ENCODE results near the gene PCED1A. TPM values are rescaled to one million over a fixed set of nuclear protein-coding genes. Genes with fewer than 3 reads are reported as not detected.

Gene PCED1A
- total and polyA plus RNA-seq, 2 of the 8 experiments (the other 6 are each of a cell fraction or from before 2014, with no cell fraction given) = 13.4 to 18.9 TPM

DNA sequence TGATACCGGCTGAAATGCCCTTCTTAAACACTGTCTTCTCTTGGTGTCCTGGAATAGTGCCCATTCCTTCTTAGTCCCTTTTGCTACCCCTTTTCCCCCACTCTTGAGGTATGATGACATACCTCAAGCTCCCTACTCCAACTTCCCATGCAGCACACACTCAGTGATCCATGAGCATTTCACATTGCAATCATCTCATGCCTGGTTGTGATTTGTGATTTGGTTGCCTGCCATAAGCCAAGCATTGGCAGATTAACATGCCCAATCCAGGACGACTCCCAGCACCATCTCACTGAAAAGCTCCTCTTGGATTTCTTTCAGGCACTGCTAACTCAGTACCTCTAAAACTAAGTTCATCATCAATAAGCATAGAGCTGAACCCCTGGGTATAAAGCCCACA, 18.1 kb upstream of the PCED1A start:
- Histone ChIP-seq H3K27me3 (replicated peaks in 1 of 4; ENCODE audit: control insufficient read depth in 3 of 4, extremely low read depth in 1 of 4, insufficient read depth in 3 of 4, low read length in 3 of 4) (no peaks in the 10 kb centered on the region), H3K23ac (ENCODE audit: insufficient read length) (no peak overlapping the region), H3K9me3 (ENCODE audit: insufficient read depth in 2 of 2, low read depth in 1 of 2, low read length in 1 of 2) (no peaks in the 10 kb centered on the region), H3K14ac (ENCODE audit: insufficient read length) (no peak overlapping the region), H2BK20ac (ENCODE audit: low read length) (no peak overlapping the region), H3K4me3 (ENCODE audit: extremely low read depth in 1 of 4, insufficient read depth in 2 of 4, low read depth in 3 of 4, low read length in 4 of 4) (no peak overlapping the region), H3K79me1 (ENCODE audit: low read depth, low read length) (no peaks in the 10 kb centered on the region), H3K4me2 (ENCODE audit: insufficient read depth in 1 of 2, low read depth in 2 of 2, low read length in 2 of 2) (no peak overlapping the region), H3K4ac (replicated peaks; ENCODE audit: insufficient read length, low read depth, low read length) (no peak overlapping the region), H2AK5ac (ENCODE audit: low read depth, low read length) (no peak overlapping the region), H4K8ac (ENCODE audit: extremely low read depth, insufficient read depth, low read length) (no peak overlapping the region), H2BK15ac (ENCODE audit: low read length) (no peak overlapping the region), H3K23me2 (ENCODE audit: low read depth, low read length) (no peaks in the 10 kb centered on the region), H4K20me1 (replicated peaks in 1 of 2; ENCODE audit: control insufficient read depth in 1 of 2, insufficient read depth in 2 of 2, low read length in 2 of 2) (no peaks in the 10 kb centered on the region), H2AFZ (ENCODE audit: low read length) (no peak overlapping the region), H3K56ac (replicated peaks; ENCODE audit: insufficient read length, low read depth, low read length) (no peak overlapping the region), H3K4me1 (replicated peaks in 1 of 4; ENCODE audit: control insufficient read depth in 3 of 4, insufficient read depth in 4 of 4, low read length in 3 of 4) (no peaks in the 10 kb centered on the region), H3K79me2 (ENCODE audit: control insufficient read depth in 1 of 2, insufficient read depth in 2 of 2, low read length in 2 of 2) (no peaks in the 10 kb centered on the region), H4K5ac (ENCODE audit: insufficient read length, low read depth, low read length) (no peak overlapping the region), H2BK12ac (ENCODE audit: low read depth, low read length) (no peak overlapping the region), H3K36me3 (ENCODE audit: control insufficient read depth in 2 of 4, insufficient read depth in 4 of 4, low read length in 3 of 4) (no peaks in the 10 kb centered on the region; a peak in 1 of 8 replicates), H2BK120ac (replicated peaks; ENCODE audit: low read depth, low read length) (no peak overlapping the region), H3K9ac (replicated peaks in 1 of 4; ENCODE audit: extremely low read depth in 1 of 4, low read depth in 3 of 4, low read length in 3 of 4) (no peak overlapping the region), H2BK5ac (ENCODE audit: low read depth, low read length) (no peak overlapping the region), H3K27ac (ENCODE audit: low read depth, low read length) (no peak overlapping the region), H3K18ac (ENCODE audit: extremely low read depth, low read length) (no peak overlapping the region), H4K91ac (replicated peaks; ENCODE audit: insufficient read length, low read length) (no peak overlapping the region)
- FAIRE-seq (no peak), DNase-seq (ENCODE audit: low read depth in 1 of 2, low spot score in 2 of 2) (no peak)
- CTCF ChIA-PET (ENCODE audit: partially characterized antibody) = interaction anchor here (0.5 to 1.4 kb wide), 4 partner anchors 66 to 137 kb away, joined by 3 to 4 read pairs (median 3); no protein-coding TSS in a partner anchor
- POLR2A ChIA-PET (ENCODE audit: partially characterized antibody) = interaction anchor here (1.8 kb wide), 1 partner anchor 14 kb away, joined by 4 read pairs; the partner anchor contains the start of gene PTPRA
- WGBS, 2 experiments (ENCODE audit: extremely low coverage in 1 of 2, insufficient coverage in 1 of 2, insufficient read length in 1 of 2, insufficient replicate concordance in 2 of 2, low coverage in 1 of 2, low lambda C conversion rate in 2 of 2, missing lambda C conversion rate in 1 of 2) = 92% methylated on average over 2 of the region's 2 CpGs; no CpG with 5 or more reads in 1 of the 2 experiments
- TF ChIP-seq MAFK (IDR thresholded peaks at IDR 0.05; ENCODE audit: low read depth, low read length) (no peak), BRCA1 (IDR thresholded peaks at IDR 0.05; ENCODE audit: low read depth, low read length) (no peak), POU5F1 (IDR thresholded peaks at IDR 0.05; ENCODE audit: low read depth, low read length) (no peak), CBX5 (IDR thresholded peaks at IDR 0.05; ENCODE audit: low read depth, low read length) (no peak), SIN3A (conservative IDR thresholded peaks at IDR 0.05 in 1 of 2, IDR thresholded peaks at IDR 0.05 in 1 of 2; ENCODE audit: low read depth in 1 of 2, low read length in 2 of 2) (no peak), SRF (IDR thresholded peaks at IDR 0.05; ENCODE audit: low read depth, low read length) (no peak), EP300 (IDR thresholded peaks at IDR 0.05; ENCODE audit: borderline replicate concordance in 1 of 2, low read depth in 2 of 2, low read length in 2 of 2) (no peak)
- TF ChIP-seq, protein P1, sequence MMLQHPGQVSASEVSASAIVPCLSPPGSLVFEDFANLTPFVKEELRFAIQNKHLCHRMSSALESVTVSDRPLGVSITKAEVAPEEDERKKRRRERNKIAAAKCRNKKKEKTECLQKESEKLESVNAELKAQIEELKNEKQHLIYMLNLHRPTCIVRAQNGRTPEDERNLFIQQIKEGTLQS (IDR thresholded peaks at IDR 0.05; ENCODE audit: insufficient read depth, low read depth, low read length) = no peak

All from H1 (cell line).